H1 (cell line): Measurements from ENCODE around the gene C5AR1. TPM values are rescaled to one million over a fixed set of nuclear protein-coding genes. Genes with fewer than 3 reads are reported as not detected.

Experiments
- CTCF ChIA-PET: fragments of 300-600 bp; sonication (Branson Sonifier 250); formaldehyde crosslinking; loops from one replicate; lab custom pipeline; 2021; ENCODE audit not compliant: partially characterized antibody; lab: Charles Lee
- POLR2A ChIA-PET: fragments of 300-600 bp; sonication (Branson Sonifier 250); formaldehyde crosslinking; loops from one replicate; lab custom pipeline; 2021; ENCODE audit warnings: inconsistent platforms; ENCODE audit not compliant: partially characterized antibody; lab: Charles Lee
- DNase-seq, 2 experiments: peaks; one replicate each; pipeline versions ENCODE4 v3.0.0 to v3.0.0-alpha.2; 2010 to 2022; ENCODE audit warnings: low spot score in 2 of 2, low read depth in 1 of 2, mixed read lengths in 1 of 2
- FAIRE-seq: peaks from 2 replicates; lab custom pipeline; 2011; peaks lifted over from hg19 to GRCh38; lab: Jason Lieb, UNC
- H2AFZ ChIP-seq: 2 replicates; pipeline ENCODE4 v1.8.1; 2012; ENCODE audit warnings: low read length, inconsistent platforms
- H2AK5ac ChIP-seq: 2 replicates; pipeline ENCODE4 v1.6.1; 2013; ENCODE audit warnings: low read depth, low read length
- H2BK120ac ChIP-seq: replicated peaks from 2 replicates; pipeline ENCODE3; 2013; ENCODE audit warnings: low read depth, low read length, inconsistent platforms
- H2BK12ac ChIP-seq: 2 replicates; pipeline ENCODE4 v1.6.1; 2013; ENCODE audit warnings: low read depth, low read length
- H2BK15ac ChIP-seq: 2 replicates; pipeline ENCODE4 v1.6.1; 2013; ENCODE audit warnings: low read length
- H2BK20ac ChIP-seq: 2 replicates; pipeline ENCODE4 v1.6.1; 2013; ENCODE audit warnings: low read length
- H2BK5ac ChIP-seq: 2 replicates; pipeline ENCODE4 v1.6.1; 2013; ENCODE audit warnings: low read depth, low read length
- H3K14ac ChIP-seq: 2 replicates; pipeline ENCODE4 v1.6.1; 2013; ENCODE audit warnings: inconsistent platforms; ENCODE audit not compliant: insufficient read length
- H3K18ac ChIP-seq: 2 replicates; pipeline ENCODE4 v1.6.1; 2013; ENCODE audit warnings: low read length; ENCODE audit errors: extremely low read depth
- H3K23ac ChIP-seq: 2 replicates; pipeline ENCODE4 v1.6.1; 2013; ENCODE audit warnings: inconsistent platforms; ENCODE audit not compliant: insufficient read length
- H3K23me2 ChIP-seq: 2 replicates; pipeline ENCODE4 v1.6.1; 2013; ENCODE audit warnings: low read depth, low read length
- H3K27ac ChIP-seq: 2 replicates; pipeline ENCODE4 v1.6.1; 2011; ENCODE audit warnings: low read depth, low read length, inconsistent platforms
- H3K27me3 ChIP-seq, 4 experiments: replicated peaks in 1 of 4; 1 replicate in 1 of 4; 2 replicates in 3 of 4; pipeline versions ENCODE4 v1.6.1 to v1.8.1; 2011 to 2013; ENCODE audit warnings: low read length in 3 of 4, mild to moderate bottlenecking in 3 of 4, inconsistent platforms in 2 of 4, mixed read lengths in 2 of 4, moderate library complexity in 1 of 4; ENCODE audit not compliant: control insufficient read depth in 3 of 4, insufficient read depth in 3 of 4; ENCODE audit errors: extremely low read depth in 1 of 4
- H3K36me3 ChIP-seq, 4 experiments: 2 replicates each; pipeline versions ENCODE4 v1.6.1 to v1.8.1; 2011 to 2013; ENCODE audit warnings: mild to moderate bottlenecking in 4 of 4, low read length in 3 of 4, moderate library complexity in 2 of 4, control low read depth in 1 of 4, inconsistent platforms in 1 of 4; ENCODE audit not compliant: insufficient read depth in 4 of 4, control insufficient read depth in 2 of 4
- H3K4ac ChIP-seq: replicated peaks from 2 replicates; pipeline ENCODE3; 2013; ENCODE audit warnings: low read length, low read depth, mixed read lengths, inconsistent platforms; ENCODE audit not compliant: insufficient read length
- H3K4me1 ChIP-seq, 4 experiments: replicated peaks in 1 of 4; 1 replicate in 1 of 4; 2 replicates in 3 of 4; pipeline versions ENCODE4 v1.6.1 to v1.8.1; 2011 to 2013; ENCODE audit warnings: low read length in 3 of 4, inconsistent platforms in 2 of 4, mixed read lengths in 1 of 4; ENCODE audit not compliant: insufficient read depth in 4 of 4, control insufficient read depth in 3 of 4
- H3K4me2 ChIP-seq, 2 experiments: 2 replicates each; pipeline versions ENCODE4 v1.6.1 to v1.8.1; 2011 to 2013; ENCODE audit warnings: low read depth in 2 of 2, low read length in 2 of 2, control low read depth in 1 of 2, inconsistent platforms in 1 of 2, mild to moderate bottlenecking in 1 of 2; ENCODE audit not compliant: insufficient read depth in 1 of 2
- H3K4me3 ChIP-seq, 4 experiments: fragments of 200-600, 300-600 bp in 1 of 4; sonication (generic), shearing (Covaris generic), sonication (Bioruptor Twin) in 1 of 4; 2 replicates each; pipeline versions ENCODE4 v1.5.1 to v1.8.1; 2011 to 2016; ENCODE audit warnings: low read length in 4 of 4, low read depth in 3 of 4, control low read depth in 2 of 4, inconsistent platforms in 2 of 4, mild to moderate bottlenecking in 2 of 4, mixed read lengths in 1 of 4, moderate library complexity in 1 of 4; ENCODE audit not compliant: insufficient read depth in 2 of 4; ENCODE audit errors: extremely low read depth in 1 of 4
- H3K56ac ChIP-seq: replicated peaks from 2 replicates; pipeline ENCODE3; 2013; ENCODE audit warnings: low read depth, mild to moderate bottlenecking, mixed read lengths, low read length, inconsistent platforms; ENCODE audit not compliant: insufficient read length
- H3K79me1 ChIP-seq: 2 replicates; pipeline ENCODE4 v1.6.1; 2013; ENCODE audit warnings: low read depth, low read length, control low read depth
- H3K79me2 ChIP-seq, 2 experiments: 2 replicates each; pipeline versions ENCODE4 v1.6.1 to v1.8.1; 2012 to 2013; ENCODE audit warnings: low read length in 2 of 2, mild to moderate bottlenecking in 2 of 2, inconsistent platforms in 1 of 2; ENCODE audit not compliant: insufficient read depth in 2 of 2, control insufficient read depth in 1 of 2
- H3K9ac ChIP-seq, 4 experiments: replicated peaks in 1 of 4; 1 replicate in 1 of 4; 2 replicates in 3 of 4; pipeline versions ENCODE4 v1.6.1 to v1.8.1; 2011 to 2013; ENCODE audit warnings: low read depth in 3 of 4, low read length in 3 of 4, control low read depth in 2 of 4, mild to moderate bottlenecking in 2 of 4, moderate library complexity in 2 of 4, inconsistent platforms in 1 of 4; ENCODE audit errors: extremely low read depth in 1 of 4
- H3K9me3 ChIP-seq, 2 experiments: 2 replicates each; pipeline versions ENCODE4 v1.6.1 to v1.8.1; 2012 to 2013; ENCODE audit warnings: mild to moderate bottlenecking in 2 of 2, moderate library complexity in 2 of 2, control low read depth in 1 of 2, inconsistent platforms in 1 of 2, low read depth in 1 of 2, low read length in 1 of 2, mixed read lengths in 1 of 2; ENCODE audit not compliant: insufficient read depth in 2 of 2
- H4K20me1 ChIP-seq, 2 experiments: replicated peaks in 1 of 2; 2 replicates each; pipeline versions ENCODE3 to v1.8.1; 2011 to 2013; ENCODE audit warnings: inconsistent platforms in 2 of 2, low read length in 2 of 2, mild to moderate bottlenecking in 1 of 2; ENCODE audit not compliant: insufficient read depth in 2 of 2, control insufficient read depth in 1 of 2
- H4K5ac ChIP-seq: 2 replicates; pipeline ENCODE4 v1.6.1; 2013; ENCODE audit warnings: low read length, low read depth, mixed read lengths, inconsistent platforms; ENCODE audit not compliant: insufficient read length
- H4K8ac ChIP-seq: 2 replicates; pipeline ENCODE4 v1.8.0; 2013; ENCODE audit warnings: mild to moderate bottlenecking, moderate library complexity, low read length, inconsistent platforms; ENCODE audit not compliant: insufficient read depth; ENCODE audit errors: extremely low read depth
- H4K91ac ChIP-seq: replicated peaks from 2 replicates; pipeline ENCODE3; 2013; ENCODE audit warnings: low read length, mixed read lengths, inconsistent platforms; ENCODE audit not compliant: insufficient read length
- CTBP2 ChIP-seq: IDR thresholded peaks from 2 replicates; pipeline ENCODE4 v1.7.0; 2011; ENCODE audit warnings: borderline replicate concordance, mild to moderate bottlenecking, moderate library complexity, mixed read lengths, low read length; ENCODE audit not compliant: insufficient read depth, insufficient read length
- HDAC2 ChIP-seq, 2 experiments: fragments of 300-600 bp in 1 of 2; sonication (generic) in 1 of 2; IDR thresholded peaks; 2 replicates each; pipeline ENCODE4 v1.6.1; 2011 to 2012; ENCODE audit warnings: low read depth in 2 of 2, low read length in 2 of 2, mild to moderate bottlenecking in 2 of 2, moderate library complexity in 2 of 2, borderline replicate concordance in 1 of 2, inconsistent platforms in 1 of 2
- HDAC6 ChIP-seq: IDR thresholded peaks from one replicate; pipeline ENCODE4 v1.7.1; 2012; ENCODE audit warnings: low read depth, mild to moderate bottlenecking, inconsistent platforms, low read length, moderate library complexity
- JUN ChIP-seq: IDR thresholded peaks from 2 replicates; pipeline ENCODE4 v1.6.1; 2011; ENCODE audit warnings: low read depth, mild to moderate bottlenecking, improper control_type of control experiment, low read length
- KDM5A ChIP-seq: fragments of 200-600 bp; IDR thresholded peaks from 2 replicates; pipeline ENCODE4 v1.7.1; 2012; ENCODE audit warnings: mild to moderate bottlenecking, low read length, inconsistent platforms, mixed read lengths
- RXRA ChIP-seq: IDR thresholded peaks from 2 replicates; pipeline ENCODE4 v1.6.1; 2011; ENCODE audit warnings: low read depth, mild to moderate bottlenecking, low read length, moderate library complexity; ENCODE audit not compliant: insufficient read depth
- SIRT6 ChIP-seq: IDR thresholded peaks from one replicate; pipeline ENCODE4 v1.7.1; 2012; ENCODE audit warnings: low read length, inconsistent platforms
- SIX5 ChIP-seq: IDR thresholded peaks from 2 replicates; pipeline ENCODE4 v1.6.1; 2011; ENCODE audit warnings: mild to moderate bottlenecking, low read depth, low read length
- SP2 ChIP-seq: IDR thresholded peaks from 2 replicates; pipeline ENCODE4 v1.6.1; 2012; ENCODE audit warnings: mild to moderate bottlenecking, low read length, inconsistent platforms
- SUZ12 ChIP-seq: fragments of 200-600 bp; sonication (generic); IDR thresholded peaks from 2 replicates; pipeline ENCODE4 v1.6.1; 2012; ENCODE audit warnings: mild to moderate bottlenecking, inconsistent platforms, low read length, moderate library complexity, mixed read lengths
- USF2 ChIP-seq: IDR thresholded peaks from 2 replicates; pipeline ENCODE4 v1.6.1; 2011; ENCODE audit warnings: low read length, improper control_type of control experiment
- WGBS, 2 experiments: shearing (Covaris generic) in 1 of 2; methylation state at CpG; one replicate each; pipeline versions ENCODE4 v1.1.6 to v1.1.7; 2013 to 2015; ENCODE audit warnings: low lambda C conversion rate in 2 of 2, mixed read lengths in 2 of 2, inconsistent platforms in 1 of 2, low coverage in 1 of 2, missing lambda C conversion rate in 1 of 2; ENCODE audit not compliant: insufficient replicate concordance in 2 of 2, insufficient coverage in 1 of 2, insufficient read length in 1 of 2; ENCODE audit errors: extremely low coverage in 1 of 2, missing lambda C conversion rate in 1 of 2; 5-methylcytosine and 5-hydroxymethylcytosine counted together
- polyA plus RNA-seq, 7 experiments: library from polyadenylated mRNA; depleted of rRNA in 3 of 7; stranded (reverse) in 5 of 7; unstranded in 2 of 7; fragments of >200 nt in 5 of 7; fragments of 200-250 nt in 2 of 7; gene quantifications; 1 replicate in 5 of 7; 2 replicates in 1 of 7; 4 replicates in 1 of 7; pipeline versions ENCODE4 v1.2.1 to v1.2.3, GENCODE V29; 2011 to 2013; ENCODE audit warnings: missing spikeins in 2 of 7, mixed read lengths in 2 of 7
- total RNA-seq: library from RNA; stranded (reverse); fragmentation: NEBNext Ultra II Directional; extraction: Animal tissue kit (Norgen Biotek cat#: 25700); gene quantifications from 2 replicates; pipeline ENCODE4 v1.2.1, GENCODE V29; 2021

The C5AR1 gene
- total and polyA plus RNA-seq, 2 of the 8 experiments (the other 6 are each of a cell fraction or from before 2014, with no cell fraction given) = 0.20 TPM; not detected in 1

- Histone ChIP-seq H4K20me1 (no peaks in the 10 kb centered on the region), H4K5ac (no peak overlapping the region), H3K23ac (no peak overlapping the region), H3K79me1 (no peaks in the 10 kb centered on the region), H2BK15ac (no peak overlapping the region), H4K91ac (no peak overlapping the region), H3K56ac (no peak overlapping the region), H2BK5ac (no peak overlapping the region), H2BK12ac (no peak overlapping the region), H2AFZ (no peak overlapping the region), H3K9me3 (no peaks in the 10 kb centered on the region), H3K4me1 (peaks cover 0 to 3% (median 0%) of the 10 kb centered on the region in 4 experiments; a peak in 1 of 7 replicates), H3K23me2 (no peaks in the 10 kb centered on the region), H3K79me2 (no peaks in the 10 kb centered on the region), H3K18ac (no peak overlapping the region), H2AK5ac (no peak overlapping the region), H3K27me3 (no peaks in the 10 kb centered on the region; a peak in 2 of 7 replicates), H2BK120ac (no peak overlapping the region), H3K9ac (no peak overlapping the region), H3K27ac (no peak overlapping the region), H3K36me3 (no peaks in the 10 kb centered on the region), H3K4me3 (no peak overlapping the region), H2BK20ac (no peak overlapping the region), H3K4me2 (no peak overlapping the region), H4K8ac (no peak overlapping the region), H3K14ac (no peak overlapping the region), H3K4ac (no peak overlapping the region)
- 84% methylated on average over 2 of the region's 2 CpGs; no CpG with 5 or more reads in 1 of the 2 experiments for WGBS, 2 experiments
- ChIA-PET CTCF (interaction anchor here (1.9 kb wide), 1 partner anchor 27 kb away, joined by 4 read pairs; the partner anchor contains the start of gene DHX34), POLR2A (interaction anchor here (0.7 to 1.5 kb wide), 2 partner anchors 85 to 96 kb away, joined by 3 to 5 read pairs; no protein-coding TSS in a partner anchor)
- FAIRE-seq (no peak), DNase-seq (no peak)
- TF ChIP-seq HDAC2 (IDR thresholded peaks at IDR 0.05; ENCODE audit: borderline replicate concordance in 1 of 2, low read depth in 2 of 2, low read length in 2 of 2) = no peak
- no peak for TF ChIP-seq USF2
- no peak for TF ChIP-seq JUN
- TF ChIP-seq SIX5 = no peak
- TF ChIP-seq CTBP2 = no peak
- TF ChIP-seq KDM5A = no peak
- TF ChIP-seq SUZ12 = no peak
- TF ChIP-seq HDAC6 = no peak
- TF ChIP-seq SP2 = no peak
- no peak for TF ChIP-seq SIRT6
- TF ChIP-seq RXRA = no peak
Observed at GRCh38 chr19:47322058-47322457, 12.4 kb downstream of the C5AR1 start.
